Uterus (tissue), 2 donors: ENCODE measurements around the gene DNAJC17.

Experiments
- POLR2A ChIP-seq, 2 donors: fragments of 450-650 bp; IDR thresholded peaks; one replicate each; pipeline ENCODE4 v1.6.1; 2016; ENCODE audit warnings: antibody characterized with exemption in 2 of 2, mild to moderate bottlenecking in 1 of 2, moderate library complexity in 1 of 2
- TF ChIP-seq, protein P1 (sequence below), 4 experiments: fragments of 200-600 bp in 2 of 4; fragments of 450-650 bp in 2 of 4; sonication (generic) in 2 of 4; IDR thresholded peaks; one replicate each; pipeline ENCODE4 v1.5.1; 2016 to 2019; ENCODE audit warnings: antibody characterized with exemption in 4 of 4, mild to moderate bottlenecking in 2 of 4, moderate library complexity in 1 of 4

DNA sequence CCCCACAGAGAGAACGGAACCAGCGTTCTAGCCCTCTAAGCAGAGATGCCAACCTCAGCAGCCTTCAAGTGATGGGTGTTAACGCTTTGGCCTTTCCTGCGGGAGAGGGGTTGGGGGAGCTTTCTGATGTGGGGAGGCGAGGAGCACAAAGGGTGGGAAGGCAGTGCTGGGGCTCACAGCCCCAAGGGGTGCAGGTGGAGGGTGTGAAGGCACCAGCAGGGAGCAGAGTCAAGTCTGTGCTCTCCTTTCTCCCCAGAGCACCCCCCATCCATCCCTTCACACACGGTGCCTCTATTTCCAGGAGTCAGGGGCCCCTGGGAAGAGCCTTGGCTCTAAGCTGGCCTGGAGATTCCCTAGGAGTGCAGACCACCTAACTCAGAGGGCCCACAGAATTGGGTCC lies 33.4 kb downstream of the DNAJC17 start:
- TF ChIP-seq, protein P1, sequence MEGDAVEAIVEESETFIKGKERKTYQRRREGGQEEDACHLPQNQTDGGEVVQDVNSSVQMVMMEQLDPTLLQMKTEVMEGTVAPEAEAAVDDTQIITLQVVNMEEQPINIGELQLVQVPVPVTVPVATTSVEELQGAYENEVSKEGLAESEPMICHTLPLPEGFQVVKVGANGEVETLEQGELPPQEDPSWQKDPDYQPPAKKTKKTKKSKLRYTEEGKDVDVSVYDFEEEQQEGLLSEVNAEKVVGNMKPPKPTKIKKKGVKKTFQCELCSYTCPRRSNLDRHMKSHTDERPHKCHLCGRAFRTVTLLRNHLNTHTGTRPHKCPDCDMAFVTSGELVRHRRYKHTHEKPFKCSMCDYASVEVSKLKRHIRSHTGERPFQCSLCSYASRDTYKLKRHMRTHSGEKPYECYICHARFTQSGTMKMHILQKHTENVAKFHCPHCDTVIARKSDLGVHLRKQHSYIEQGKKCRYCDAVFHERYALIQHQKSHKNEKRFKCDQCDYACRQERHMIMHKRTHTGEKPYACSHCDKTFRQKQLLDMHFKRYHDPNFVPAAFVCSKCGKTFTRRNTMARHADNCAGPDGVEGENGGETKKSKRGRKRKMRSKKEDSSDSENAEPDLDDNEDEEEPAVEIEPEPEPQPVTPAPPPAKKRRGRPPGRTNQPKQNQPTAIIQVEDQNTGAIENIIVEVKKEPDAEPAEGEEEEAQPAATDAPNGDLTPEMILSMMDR (IDR thresholded peaks at IDR 0.05): no peak
- no peak for TF ChIP-seq POLR2A (IDR thresholded peaks at IDR 0.05)
